ENCODE measurements around the gene SLC51B. TPM values are rescaled to one million over a fixed set of nuclear protein-coding genes. Genes with fewer than 3 reads are reported as not detected.
A peak's percentile ranks its signal among the peaks of the same experiment; 100 is the strongest.

Gene SLC51B
- polyA plus RNA-seq, 1 of the 3 experiments (the other 2 are of a cell fraction), result not detected

- no peaks in the 10 kb centered on the region for H3K36me3 ChIP-seq (replicated peaks in 1 of 2; ENCODE audit: control insufficient read depth in 1 of 2, insufficient read depth in 2 of 2, low read length in 1 of 2)
- H3K79me2 ChIP-seq (ENCODE audit: insufficient read depth), result no peaks in the 10 kb centered on the region
- H3K4me1 ChIP-seq (ENCODE audit: control insufficient read depth in 1 of 2, insufficient read depth in 2 of 2, low read depth in 1 of 2, low read length in 1 of 2), result peaks cover 0 to 4% of the 10 kb centered on the region in 2 experiments; a peak in 1 of 4 replicates
- H3K27me3 ChIP-seq (ENCODE audit: insufficient read depth), result no peaks in the 10 kb centered on the region
- H4K20me1 ChIP-seq (ENCODE audit: insufficient read depth), result no peaks in the 10 kb centered on the region
- TF ChIP-seq TCF12 (IDR thresholded peaks at IDR 0.05) (no peak), MAX (IDR thresholded peaks at IDR 0.05; ENCODE audit: low read depth) (no peak), RCOR1 (IDR thresholded peaks at IDR 0.05; ENCODE audit: low read length) (no peak), ZBTB33 (IDR thresholded peaks at IDR 0.05; ENCODE audit: borderline replicate concordance, low read depth) (no peak), PBX3 (IDR thresholded peaks at IDR 0.05) (no peak), FOXJ3 (CRISPR knock-in tag; IDR thresholded peaks at IDR 0.05) (no peak), FOSL2 (IDR thresholded peaks at IDR 0.05; ENCODE audit: borderline replicate concordance, low read depth) (no peak), EP300 (IDR thresholded peaks at IDR 0.05; ENCODE audit: borderline replicate concordance in 1 of 2, low read depth in 1 of 2, low read length in 1 of 2) (no peak), RXRA (IDR thresholded peaks at IDR 0.05; ENCODE audit: borderline replicate concordance, low read depth) (no peak), CTCF (IDR thresholded peaks at IDR 0.05) (no peak), CHD2 (IDR thresholded peaks at IDR 0.05; ENCODE audit: low read length, partially characterized antibody) (no peak), SMC3 (IDR thresholded peaks at IDR 0.05; ENCODE audit: low read depth, low read length) (no peak), TEAD4 (IDR thresholded peaks at IDR 0.05; ENCODE audit: borderline replicate concordance, insufficient read depth) (no peak), GABPA (IDR thresholded peaks at IDR 0.05; ENCODE audit: low read depth) (no peak), NFIC (IDR thresholded peaks at IDR 0.05; ENCODE audit: borderline replicate concordance) (no peak), EZH2phosphoT487 (IDR thresholded peaks at IDR 0.05; ENCODE audit: borderline replicate concordance, low read depth) (no peak)
- no peak overlapping the region for H3K4me3 ChIP-seq (ENCODE audit: low read depth in 2 of 2, low read length in 1 of 2)
- H3K9me2 ChIP-seq, result no peaks in the 10 kb centered on the region
- peak; percentile 4 for DNase-seq
- WGBS (ENCODE audit: low lambda C conversion rate), result 78% methylated on average over 10 of the region's 16 CpGs
- no peak overlapping the region for H2AFZ ChIP-seq (ENCODE audit: low read depth)
- H3F3A ChIP-seq (replicated peaks; ENCODE audit: insufficient read depth), result no peaks in the 10 kb centered on the region
- H3K27ac ChIP-seq (ENCODE audit: low read depth in 2 of 2, low read length in 1 of 2), result no peak overlapping the region
- no peak overlapping the region for H3K4me2 ChIP-seq
- no peaks in the 10 kb centered on the region for H3K9me3 ChIP-seq
- ChIA-PET POLR2A (no interaction called here), CTCF (interaction anchor here (1.1 to 2.3 kb wide), 4 partner anchors 19 to 42 kb away, joined by 3 to 6 read pairs (median 5); no protein-coding TSS in a partner anchor)
- no peak overlapping the region for H3K9ac ChIP-seq
These were observed 13.5 kb downstream of the SLC51B start for GRCh38 chr15:65058394-65059368.

All from SK-N-SH (cell line).